ENCODE measurements around the gene TDRD5.

Gene TDRD5

GRCh38 chr1:179591592-179592580, at the start of gene TDRD5:
TDRD5 (plus strand) TSS chr1:179591832; CDS start chr1:179592616, 784 bp downstream.
- DNase-seq: no peak

- no peak for DNase-seq
These were observed 46.3 kb upstream of the TDRD5 start for GRCh38 chr1:179545321-179545720.

- no peak for DNase-seq
These were observed 44.6 kb upstream of the TDRD5 start for GRCh38 chr1:179547021-179547535.

- DNase-seq: no peak
These were observed 42.8 kb upstream of the TDRD5 start for GRCh38 chr1:179548666-179549367.

GRCh38 chr1:179549368-179549700, 42.3 kb upstream of the TDRD5 start:
- DNase-seq: no peak

GRCh38 chr1:179550746-179551682, 40.6 kb upstream of the TDRD5 start:
- DNase-seq: no peak

GRCh38 chr1:179554427-179554826, 37.2 kb upstream of the TDRD5 start:
- no peak for DNase-seq

- no peak for DNase-seq
These were observed 33.6 kb upstream of the TDRD5 start for GRCh38 chr1:179558078-179558477.

GRCh38 chr1:179575497-179576314, 15.9 kb upstream of the TDRD5 start, which contains the start of gene NPHS2:
NPHS2 (minus strand) TSS chr1:179575948; CDS start chr1:179575864, 84 bp downstream.
- no peak for DNase-seq

- no peak for DNase-seq
These were observed 15.1 kb upstream of the TDRD5 start for GRCh38 chr1:179576509-179576908.

GRCh38 chr1:179583771-179584320, 7.8 kb upstream of the TDRD5 start:
- DNase-seq: no peak

- DNase-seq: no peak
These were observed 5.4 kb upstream of the TDRD5 start for GRCh38 chr1:179586107-179586823.

GRCh38 chr1:179587336-179587735, 4.3 kb upstream of the TDRD5 start:
- DNase-seq: no peak

- DNase-seq: no peak
These were observed 3.1 kb upstream of the TDRD5 start for GRCh38 chr1:179588425-179589024.

GRCh38 chr1:179589509-179589908, 2.1 kb upstream of the TDRD5 start:
- no peak for DNase-seq

GRCh38 chr1:179590671-179591070, 961 bp upstream of the TDRD5 start:
- DNase-seq: no peak

GRCh38 chr1:179591253-179591591, 410 bp upstream of the TDRD5 start:
- no peak for DNase-seq

- no peak for DNase-seq
These were observed 7.0 kb downstream of the TDRD5 start for GRCh38 chr1:179598631-179599030.

- no peak for DNase-seq
These were observed 8.1 kb downstream of the TDRD5 start for GRCh38 chr1:179599623-179600249.

- no peak for DNase-seq
These were observed 9.5 kb downstream of the TDRD5 start for GRCh38 chr1:179601093-179601492.
